Hepatocyte (in vitro differentiated cells): ENCODE results near the gene PRDM10. TPM values are rescaled to one million over a fixed set of nuclear protein-coding genes. Genes with fewer than 3 reads are reported as not detected.

ENCODE experiments used
- DNase-seq: peaks from one replicate; pipeline ENCODE4 v3.0.0-alpha.2; 2016; ENCODE audit warnings: low spot score
- H2AFZ ChIP-seq: fragments of 200-600 bp; sonication (generic); 2 replicates; pipeline ENCODE4 v1.6.0; 2016; ENCODE audit warnings: antibody characterized with exemption, mild to moderate bottlenecking
- H3K27ac ChIP-seq: fragments of 200-600 bp; sonication (generic); 2 replicates; pipeline ENCODE4 v1.5.1; 2016; ENCODE audit warnings: mild to moderate bottlenecking
- H3K27me3 ChIP-seq: fragments of 200-600 bp; sonication (generic); 2 replicates; pipeline ENCODE4 v1.6.1; 2016
- H3K36me3 ChIP-seq: fragments of 200-600 bp; sonication (generic); replicated peaks from 2 replicates; pipeline ENCODE4 v1.5.1; 2016; ENCODE audit warnings: low read depth; ENCODE audit not compliant: insufficient read depth
- H3K4me1 ChIP-seq: fragments of 200-600 bp; sonication (generic); 2 replicates; pipeline ENCODE4 v1.5.1; 2016; ENCODE audit warnings: mild to moderate bottlenecking, moderate library complexity; ENCODE audit not compliant: insufficient read depth
- H3K4me2 ChIP-seq: fragments of 200-600 bp; sonication (generic); 2 replicates; pipeline ENCODE4 v1.6.0; 2016
- H3K4me3 ChIP-seq: fragments of 200-600 bp; sonication (generic); 2 replicates; pipeline ENCODE4 v1.5.1; 2016; ENCODE audit warnings: mild to moderate bottlenecking
- H3K79me2 ChIP-seq: fragments of 200-600 bp; sonication (generic); 2 replicates; pipeline ENCODE4 v1.6.0; 2017; ENCODE audit warnings: mild to moderate bottlenecking
- H3K9me2 ChIP-seq: fragments of 200-600 bp; sonication (generic); replicated peaks from 2 replicates; pipeline ENCODE4 v1.6.0; 2017; ENCODE audit warnings: mild to moderate bottlenecking; ENCODE audit not compliant: insufficient read depth
- H3K9me3 ChIP-seq: fragments of 200-600 bp; sonication (generic); 2 replicates; pipeline ENCODE4 v1.5.1; 2016; ENCODE audit warnings: low read depth, mild to moderate bottlenecking
- H4K20me1 ChIP-seq: fragments of 200-600 bp; sonication (generic); 2 replicates; pipeline ENCODE4 v1.6.0; 2016; ENCODE audit warnings: mild to moderate bottlenecking; ENCODE audit not compliant: insufficient read depth, poor library complexity, severe bottlenecking
- EZH2 ChIP-seq: fragments of 200-600 bp; sonication (generic); IDR thresholded peaks from 2 replicates; pipeline ENCODE4 v1.6.1; 2016; ENCODE audit warnings: antibody characterized with exemption, mild to moderate bottlenecking, borderline replicate concordance
- EZH2phosphoT487 ChIP-seq: fragments of 200-600 bp; sonication (generic); IDR thresholded peaks from one replicate; pipeline ENCODE4 v1.6.1; 2018; ENCODE audit warnings: antibody characterized with exemption, mild to moderate bottlenecking, low read depth, moderate library complexity; ENCODE audit not compliant: unreplicated experiment, severe bottlenecking
- WGBS: methylation state at CpG from one replicate; pipeline ENCODE4 v1.1.6; 2016; ENCODE audit warnings: low lambda C conversion rate; ENCODE audit errors: missing lambda C conversion rate; 5-methylcytosine and 5-hydroxymethylcytosine counted together
- polyA plus RNA-seq: library from polyadenylated mRNA; unstranded; fragments of >200 nt; fragmentation: Nextera tagmentation; extraction: Ambion mirVana; gene quantifications from 2 replicates; pipeline ENCODE4 v1.2.1, GENCODE V29; 2016
- total RNA-seq: library from RNA; depleted of rRNA; stranded (reverse); fragments of >200 nt; gene quantifications from 2 replicates; pipeline ENCODE4 v1.2.3, GENCODE V29; 2014
- TF ChIP-seq, protein P1 (sequence below): fragments of 200-600 bp; sonication (generic); IDR thresholded peaks from 2 replicates; pipeline ENCODE4 v1.5.1; 2016; ENCODE audit warnings: antibody characterized with exemption, mild to moderate bottlenecking; ENCODE audit not compliant: poor library complexity

Gene PRDM10
- total and polyA plus RNA-seq, 2 experiments from 2014 or later = 3.8 to 7.1 TPM

- no peak overlapping the region for H2AFZ ChIP-seq
- no peak overlapping the region for H3K4me2 ChIP-seq
- H3K27ac ChIP-seq = no peak overlapping the region
- no peaks in the 10 kb centered on the region for H3K79me2 ChIP-seq
- no peaks in the 10 kb centered on the region for H3K4me1 ChIP-seq
- H3K27me3 ChIP-seq = no peaks in the 10 kb centered on the region
- 95% methylated on average over 9 of the region's 9 CpGs for WGBS
- H3K36me3 ChIP-seq = no peaks in the 10 kb centered on the region
- TF ChIP-seq EZH2 (no peak), EZH2phosphoT487 (no peak)
- TF ChIP-seq, protein P1, sequence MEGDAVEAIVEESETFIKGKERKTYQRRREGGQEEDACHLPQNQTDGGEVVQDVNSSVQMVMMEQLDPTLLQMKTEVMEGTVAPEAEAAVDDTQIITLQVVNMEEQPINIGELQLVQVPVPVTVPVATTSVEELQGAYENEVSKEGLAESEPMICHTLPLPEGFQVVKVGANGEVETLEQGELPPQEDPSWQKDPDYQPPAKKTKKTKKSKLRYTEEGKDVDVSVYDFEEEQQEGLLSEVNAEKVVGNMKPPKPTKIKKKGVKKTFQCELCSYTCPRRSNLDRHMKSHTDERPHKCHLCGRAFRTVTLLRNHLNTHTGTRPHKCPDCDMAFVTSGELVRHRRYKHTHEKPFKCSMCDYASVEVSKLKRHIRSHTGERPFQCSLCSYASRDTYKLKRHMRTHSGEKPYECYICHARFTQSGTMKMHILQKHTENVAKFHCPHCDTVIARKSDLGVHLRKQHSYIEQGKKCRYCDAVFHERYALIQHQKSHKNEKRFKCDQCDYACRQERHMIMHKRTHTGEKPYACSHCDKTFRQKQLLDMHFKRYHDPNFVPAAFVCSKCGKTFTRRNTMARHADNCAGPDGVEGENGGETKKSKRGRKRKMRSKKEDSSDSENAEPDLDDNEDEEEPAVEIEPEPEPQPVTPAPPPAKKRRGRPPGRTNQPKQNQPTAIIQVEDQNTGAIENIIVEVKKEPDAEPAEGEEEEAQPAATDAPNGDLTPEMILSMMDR = no peak
- no peak for DNase-seq
- no peaks in the 10 kb centered on the region for H3K9me2 ChIP-seq
- H4K20me1 ChIP-seq = no peaks in the 10 kb centered on the region
- no peak overlapping the region for H3K4me3 ChIP-seq
- no peaks in the 10 kb centered on the region for H3K9me3 ChIP-seq
Observed at GRCh38 chr11:129933891-129934290, 68.7 kb downstream of the PRDM10 start.

DNA sequence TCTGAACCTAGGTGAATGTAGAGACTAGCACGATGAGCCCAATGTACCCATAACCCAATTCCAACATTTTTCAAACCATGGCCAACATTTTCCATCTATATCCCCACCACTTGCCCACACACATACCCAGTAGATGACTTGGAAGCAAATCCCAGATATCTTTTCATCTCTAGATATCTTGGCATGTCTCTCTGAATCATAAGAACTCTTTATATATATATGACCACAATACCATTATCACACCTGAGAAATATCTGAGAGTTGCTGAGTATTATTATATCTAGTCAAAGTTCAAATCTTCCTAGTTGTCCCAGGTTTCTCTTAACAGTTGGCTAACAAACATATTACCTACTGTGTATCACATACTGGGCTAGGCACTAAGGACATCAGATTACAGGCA, 69.4 kb downstream of the PRDM10 start:
- Histone ChIP-seq H3K9me2 (no peaks in the 10 kb centered on the region), H4K20me1 (no peaks in the 10 kb centered on the region), H3K4me2 (no peak overlapping the region), H3K27me3 (no peaks in the 10 kb centered on the region), H3K27ac (no peak overlapping the region), H3K4me3 (no peak overlapping the region), H3K9me3 (no peaks in the 10 kb centered on the region), H3K36me3 (no peaks in the 10 kb centered on the region), H3K79me2 (no peaks in the 10 kb centered on the region), H3K4me1 (no peaks in the 10 kb centered on the region), H2AFZ (no peak overlapping the region)
- DNase-seq = no peak
- TF ChIP-seq EZH2phosphoT487 (no peak), EZH2 (no peak)
- TF ChIP-seq, protein P1 = no peak
- WGBS = 93% methylated on average over 1 of the region's 1 CpG

DNA sequence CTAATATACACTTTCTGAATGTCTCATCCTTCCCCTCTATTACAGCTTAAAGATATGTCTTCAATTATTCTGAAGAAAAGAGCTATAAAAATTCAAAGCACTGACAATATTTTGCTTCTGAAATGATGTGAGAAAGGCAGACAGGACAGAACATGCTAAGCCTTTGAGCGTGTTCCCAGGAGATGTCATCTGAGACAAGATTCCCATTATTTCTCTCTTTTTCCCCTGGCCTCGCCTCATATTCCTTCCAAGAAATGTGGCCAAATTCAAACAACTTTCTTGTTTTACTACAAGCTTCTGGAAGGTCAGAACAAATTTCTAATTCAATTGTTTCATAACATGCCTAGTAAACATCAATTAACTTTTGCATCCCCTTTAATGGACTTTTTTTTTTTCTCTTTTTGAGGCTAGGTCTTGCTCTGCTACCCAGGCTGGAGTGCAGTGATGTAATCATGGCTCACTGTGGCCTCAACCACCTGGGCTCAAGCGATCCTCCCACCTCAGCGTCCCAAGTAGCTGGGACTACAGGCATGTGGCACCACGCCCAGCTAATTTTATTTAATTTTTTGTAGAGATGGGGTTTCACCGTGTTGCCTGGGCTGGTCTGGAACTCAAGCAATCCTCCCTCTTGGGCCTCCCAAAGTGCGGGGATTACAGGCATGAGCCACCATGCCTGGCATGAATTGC, 70.1 kb downstream of the PRDM10 start:
- Histone ChIP-seq H3K36me3 (no peaks in the 10 kb centered on the region), H3K4me1 (no peaks in the 10 kb centered on the region), H3K79me2 (no peaks in the 10 kb centered on the region), H3K9me2 (no peaks in the 10 kb centered on the region), H3K27me3 (no peaks in the 10 kb centered on the region), H2AFZ (no peak overlapping the region), H3K4me2 (no peak overlapping the region), H3K9me3 (no peaks in the 10 kb centered on the region), H3K27ac (no peak overlapping the region), H4K20me1 (no peaks in the 10 kb centered on the region), H3K4me3 (no peak overlapping the region)
- TF ChIP-seq EZH2 = no peak
- TF ChIP-seq, protein P1 = no peak
- TF ChIP-seq EZH2phosphoT487 = no peak
- WGBS = 91% methylated on average over 7 of the region's 7 CpGs
- no peak for DNase-seq

- no peak for DNase-seq
- no peak overlapping the region for H2AFZ ChIP-seq
- H3K27ac ChIP-seq = no peak overlapping the region
- no peaks in the 10 kb centered on the region for H3K9me2 ChIP-seq
- H4K20me1 ChIP-seq = no peaks in the 10 kb centered on the region
- H3K36me3 ChIP-seq = no peaks in the 10 kb centered on the region
- TF ChIP-seq EZH2phosphoT487 = no peak
- TF ChIP-seq EZH2 = no peak
- TF ChIP-seq, protein P1 = no peak
- H3K4me2 ChIP-seq = no peak overlapping the region
- 98% methylated on average over 13 of the region's 13 CpGs for WGBS
- H3K79me2 ChIP-seq = no peaks in the 10 kb centered on the region
- H3K4me1 ChIP-seq = no peaks in the 10 kb centered on the region
- H3K9me3 ChIP-seq = no peaks in the 10 kb centered on the region
- no peaks in the 10 kb centered on the region for H3K27me3 ChIP-seq
- H3K4me3 ChIP-seq = no peak overlapping the region
Observed at GRCh38 chr11:129930743-129931142, 71.9 kb downstream of the PRDM10 start.
